PC-3 (cell line): ENCODE results near the gene RIN1. TPM values are rescaled to one million over a fixed set of nuclear protein-coding genes. Genes with fewer than 3 reads are reported as not detected.

Source experiments
- ATAC-seq: fragments of 200-7000 bp; cut with Tn5 transposase; 2 replicates; pipeline ENCODE4 v1.9.1; 2020; ENCODE audit warnings: mild to moderate bottlenecking, moderate library complexity
- BruUV-seq: library from RNA; stranded (reverse); fragments of 400-500 nt; replicated peaks from 2 replicates; lab custom pipeline; 2021; lab: Mats Ljungman, UMichigan
- CTCF ChIA-PET: fragments of 300-600 bp; sonication (Branson Sonifier 250); formaldehyde crosslinking; loops from one replicate; lab custom pipeline; 2022; ENCODE audit warnings: antibody characterized with exemption; lab: Charles Lee
- POLR2A ChIA-PET: fragments of 300-600 bp; sonication (Branson Sonifier 250); formaldehyde crosslinking; loops from one replicate; lab custom pipeline; 2022; ENCODE audit warnings: antibody characterized with exemption; ENCODE audit not compliant: unreplicated experiment; lab: Charles Lee
- DNase-seq: peaks from one replicate; pipeline ENCODE4 v3.0.0-alpha.2; 2015
- H2AFZ ChIP-seq: fragments of 300-600 bp; sonication (generic); 2 replicates; pipeline ENCODE4 v1.6.0; 2016; ENCODE audit warnings: antibody characterized with exemption, low read length
- H3F3A ChIP-seq: fragments of 300-600 bp; sonication (generic); one replicate; pipeline ENCODE4 v1.6.0; 2017; ENCODE audit warnings: antibody characterized with exemption, low read length, control low read depth, mild to moderate bottlenecking; ENCODE audit not compliant: unreplicated experiment
- H3K27ac ChIP-seq: fragments of 300-600 bp; sonication (generic); 2 replicates; pipeline ENCODE4 v1.5.1; 2016; ENCODE audit warnings: mild to moderate bottlenecking, low read length
- H3K27me3 ChIP-seq: fragments of 300-600 bp; sonication (generic); 2 replicates; pipeline ENCODE4 v1.6.1; 2016; ENCODE audit warnings: low read length, mixed read lengths
- H3K36me3 ChIP-seq: fragments of 300-600 bp; sonication (generic); 2 replicates; pipeline ENCODE4 v1.6.1; 2016; ENCODE audit warnings: low read depth, mixed run types, low read length, mixed read lengths
- H3K4me1 ChIP-seq: fragments of 300-600 bp; sonication (generic); 2 replicates; pipeline ENCODE4 v1.5.1; 2016; ENCODE audit warnings: low read length; ENCODE audit not compliant: insufficient read depth
- H3K4me2 ChIP-seq: fragments of 300-600 bp; sonication (generic); 2 replicates; pipeline ENCODE4 v1.6.0; 2016; ENCODE audit warnings: low read length
- H3K4me3 ChIP-seq: fragments of 300-600 bp; sonication (generic); 2 replicates; pipeline ENCODE4 v1.5.1; 2016; ENCODE audit warnings: mild to moderate bottlenecking, low read length, mixed read lengths
- H3K79me2 ChIP-seq: fragments of 300-600 bp; sonication (generic); 2 replicates; pipeline ENCODE4 v1.6.1; 2017; ENCODE audit warnings: low read length, mixed read lengths
- H3K9ac ChIP-seq: fragments of 300-600 bp; sonication (generic); 2 replicates; pipeline ENCODE4 v1.6.0; 2016; ENCODE audit warnings: mild to moderate bottlenecking, low read length
- H3K9me2 ChIP-seq: fragments of 300-600 bp; sonication (generic); replicated peaks from 2 replicates; pipeline ENCODE4 v1.6.1; 2016; ENCODE audit warnings: mixed run types, low read length, mixed read lengths
- H3K9me3 ChIP-seq: fragments of 300-600 bp; sonication (generic); 2 replicates; pipeline ENCODE4 v1.6.1; 2016; ENCODE audit warnings: low read length, mixed read lengths
- H4K20me1 ChIP-seq: fragments of 300-600 bp; sonication (generic); 2 replicates; pipeline ENCODE4 v1.6.1; 2016; ENCODE audit warnings: low read length, mixed read lengths
- CTCF ChIP-seq: fragments of 300-600 bp; sonication (generic); conservative IDR thresholded peaks from 2 replicates; pipeline ENCODE4 v1.5.1; 2017; ENCODE audit warnings: antibody characterized with exemption, low read depth, mild to moderate bottlenecking, low read length
- EZH2 ChIP-seq: fragments of 300-600 bp; sonication (generic); IDR thresholded peaks from one replicate; pipeline ENCODE4 v1.6.1; 2017; ENCODE audit warnings: antibody characterized with exemption, mild to moderate bottlenecking, low read length; ENCODE audit not compliant: unreplicated experiment
- EZH2phosphoT487 ChIP-seq: fragments of 300-600 bp; sonication (generic); IDR thresholded peaks from 2 replicates; pipeline ENCODE4 v1.6.1; 2018; ENCODE audit warnings: mild to moderate bottlenecking, antibody characterized with exemption, low read length, borderline replicate concordance
- intact Hi-C: fragments of 100-400 bp; cut with micrococcal nuclease; formaldehyde crosslinking; loops from 2 replicates; pipeline ENCODE4 v1.9.0; 2023
- total RNA-seq: library from RNA; depleted of rRNA; stranded (reverse); fragments of >200 nt; gene quantifications from 2 replicates; pipeline ENCODE4 v1.2.3, GENCODE V29; 2014

The RIN1 gene
- total RNA-seq, 1 experiment from 2014 or later: 41.2 TPM

GRCh38 chr11:66310324-66310723 lies 25.9 kb downstream of the RIN1 start:
- Histone ChIP-seq H4K20me1 (no peaks in the 10 kb centered on the region), H3K79me2 (no peaks in the 10 kb centered on the region), H3K9me3 (no peaks in the 10 kb centered on the region), H3K27me3 (no peaks in the 10 kb centered on the region), H3K4me1 (peaks cover 5% of the 10 kb centered on the region), H3K9ac (no peak overlapping the region), H3K36me3 (no peaks in the 10 kb centered on the region), H2AFZ (no peak overlapping the region), H3F3A (no peaks in the 10 kb centered on the region), H3K27ac (no peak overlapping the region), H3K4me2 (no peak overlapping the region), H3K4me3 (no peak overlapping the region), H3K9me2 (no peaks in the 10 kb centered on the region)
- ATAC-seq (no peak), DNase-seq (no peak)
- BruUV-seq: no TSS peak
- TF ChIP-seq EZH2 (no peak), EZH2phosphoT487 (no peak), CTCF (no peak)
- ChIA-PET POLR2A (no interaction called here), CTCF (no interaction called here)
- intact Hi-C loops: no loop called here

GRCh38 chr11:66309475-66309874 lies 26.8 kb downstream of the RIN1 start:
- H3K27ac ChIP-seq: no peak overlapping the region
- no peak overlapping the region for H2AFZ ChIP-seq
- POLR2A ChIA-PET: no interaction called here
- H3K79me2 ChIP-seq: no peaks in the 10 kb centered on the region
- TF ChIP-seq EZH2 (no peak), CTCF (no peak), EZH2phosphoT487 (no peak)
- H3K4me2 ChIP-seq: no peak overlapping the region
- ATAC-seq (no peak), DNase-seq (no peak)
- no peaks in the 10 kb centered on the region for H3K9me2 ChIP-seq
- H3K4me1 ChIP-seq: peaks cover 5% of the 10 kb centered on the region
- H3K9ac ChIP-seq: no peak overlapping the region
- no TSS peak for BruUV-seq
- H3K9me3 ChIP-seq: no peaks in the 10 kb centered on the region
- H3K4me3 ChIP-seq: no peak overlapping the region
- H3K36me3 ChIP-seq: no peaks in the 10 kb centered on the region
- CTCF ChIA-PET: no interaction called here
- intact Hi-C loops: no loop called here
- no peaks in the 10 kb centered on the region for H3K27me3 ChIP-seq
- H4K20me1 ChIP-seq: no peaks in the 10 kb centered on the region
- no peaks in the 10 kb centered on the region for H3F3A ChIP-seq

- Histone ChIP-seq H3F3A (no peaks in the 10 kb centered on the region), H3K4me1 (no peaks in the 10 kb centered on the region), H2AFZ (no peak overlapping the region), H3K9me3 (no peaks in the 10 kb centered on the region), H3K9me2 (no peaks in the 10 kb centered on the region), H3K27me3 (no peaks in the 10 kb centered on the region), H3K4me2 (no peak overlapping the region), H4K20me1 (no peaks in the 10 kb centered on the region), H3K27ac (no peak overlapping the region), H3K9ac (no peak overlapping the region), H3K4me3 (no peak overlapping the region), H3K36me3 (no peaks in the 10 kb centered on the region), H3K79me2 (no peaks in the 10 kb centered on the region)
- no TSS peak for BruUV-seq
- ChIA-PET CTCF (no interaction called here), POLR2A (no interaction called here)
- no peak for TF ChIP-seq CTCF
- no peak for TF ChIP-seq EZH2phosphoT487
- TF ChIP-seq EZH2: no peak
- ATAC-seq (no peak), DNase-seq (no peak)
- intact Hi-C loops: no loop called here
These were observed 33.6 kb downstream of the RIN1 start for GRCh38 chr11:66302656-66303055.
